Measurements from ENCODE around the gene USP48. TPM values are rescaled to one million over a fixed set of nuclear protein-coding genes. Genes with fewer than 3 reads are reported as not detected.

USP48 gene
- total and polyA plus RNA-seq, 2 of the 4 experiments (the other 2 are of a cell fraction) = 24.7 to 25.0 TPM

- dilution Hi-C loops (cut with HindIII; ENCODE audit: low sequenced_read_pairs, unreplicated experiment) = no loop called here
- in situ Hi-C loops (cut with MboI; ENCODE audit: low sequenced_read_pairs) = no loop called here
These were observed 44.3 kb upstream of the USP48 start for GRCh38 chr1:21827141-21827679.

More at GRCh38 chr1:21827141-21827679, 44.3 kb upstream of the USP48 start:
- intact Hi-C loops (cut with micrococcal nuclease) = no loop called here
- BruUV-seq (replicated peaks) = no TSS peak
- Histone ChIP-seq H4K5ac (ENCODE audit: low read depth, low read length) (no peak overlapping the region), H3K4me2 (ENCODE audit: low read depth, low read length) (no peak overlapping the region), H3K56ac (ENCODE audit: extremely low read depth, insufficient read depth, low read length) (no peak overlapping the region), H2BK15ac (ENCODE audit: low read depth, low read length) (no peak overlapping the region), H3K9me1 (ENCODE audit: insufficient read depth, low read length) (no peaks in the 10 kb centered on the region), H4K20me1 (ENCODE audit: insufficient read depth, low read length) (no peaks in the 10 kb centered on the region), H3K27ac (ENCODE audit: insufficient read depth, low read length) (no peak overlapping the region), H3K18ac (ENCODE audit: low read depth, low read length) (no peak overlapping the region), H3K14ac (replicated peaks; ENCODE audit: low read depth, low read length) (no peak overlapping the region), H2AK5ac (ENCODE audit: low read depth, low read length) (no peak overlapping the region), H2BK20ac (ENCODE audit: low read depth, low read length) (no peak overlapping the region), H4K91ac (ENCODE audit: insufficient read depth, low read depth, low read length) (no peak overlapping the region), H3K79me1 (ENCODE audit: low read depth in 1 of 2, low read length in 2 of 2) (no peaks in the 10 kb centered on the region), H3K36me3 (ENCODE audit: control insufficient read depth, insufficient read depth, low read length) (peaks cover 76% of the 10 kb centered on the region), H2BK120ac (ENCODE audit: low read depth, low read length) (no peak overlapping the region), H3K4ac (ENCODE audit: low read depth, low read length) (no peak overlapping the region), H3K9me3 (ENCODE audit: control insufficient read depth, insufficient read depth, low read length) (no peaks in the 10 kb centered on the region), H3K23ac (ENCODE audit: low read depth, low read length) (no peak overlapping the region), H2AK9ac (replicated peaks; ENCODE audit: low read depth, low read length, poor library complexity) (peak overlapping the region; percentile 69), H3K4me1 (ENCODE audit: control insufficient read depth, insufficient read depth, low read length) (no peaks in the 10 kb centered on the region), H2BK5ac (ENCODE audit: low read depth, low read length, poor library complexity, severe bottlenecking) (no peak overlapping the region), H3K9ac (ENCODE audit: low read depth, low read length) (no peak overlapping the region), H2AFZ (replicated peaks; ENCODE audit: low read length, poor library complexity) (no peak overlapping the region), H3K27me3 (ENCODE audit: control insufficient read depth, insufficient read depth, low read length) (no peaks in the 10 kb centered on the region), H4K8ac (ENCODE audit: low read depth in 2 of 2, low read length in 2 of 2) (no peak overlapping the region), H3K4me3 (ENCODE audit: insufficient read depth, low read depth, low read length) (no peak overlapping the region)
- WGBS, 2 experiments (ENCODE audit: extremely low coverage in 2 of 2, insufficient read length in 1 of 2) = no CpG with 5 or more reads among the region's 5 CpGs
- no peak for TF ChIP-seq ELK1 (IDR thresholded peaks at IDR 0.05; ENCODE audit: borderline replicate concordance, low read depth, low read length)
- TF ChIP-seq, protein P1, sequence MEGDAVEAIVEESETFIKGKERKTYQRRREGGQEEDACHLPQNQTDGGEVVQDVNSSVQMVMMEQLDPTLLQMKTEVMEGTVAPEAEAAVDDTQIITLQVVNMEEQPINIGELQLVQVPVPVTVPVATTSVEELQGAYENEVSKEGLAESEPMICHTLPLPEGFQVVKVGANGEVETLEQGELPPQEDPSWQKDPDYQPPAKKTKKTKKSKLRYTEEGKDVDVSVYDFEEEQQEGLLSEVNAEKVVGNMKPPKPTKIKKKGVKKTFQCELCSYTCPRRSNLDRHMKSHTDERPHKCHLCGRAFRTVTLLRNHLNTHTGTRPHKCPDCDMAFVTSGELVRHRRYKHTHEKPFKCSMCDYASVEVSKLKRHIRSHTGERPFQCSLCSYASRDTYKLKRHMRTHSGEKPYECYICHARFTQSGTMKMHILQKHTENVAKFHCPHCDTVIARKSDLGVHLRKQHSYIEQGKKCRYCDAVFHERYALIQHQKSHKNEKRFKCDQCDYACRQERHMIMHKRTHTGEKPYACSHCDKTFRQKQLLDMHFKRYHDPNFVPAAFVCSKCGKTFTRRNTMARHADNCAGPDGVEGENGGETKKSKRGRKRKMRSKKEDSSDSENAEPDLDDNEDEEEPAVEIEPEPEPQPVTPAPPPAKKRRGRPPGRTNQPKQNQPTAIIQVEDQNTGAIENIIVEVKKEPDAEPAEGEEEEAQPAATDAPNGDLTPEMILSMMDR (conservative IDR thresholded peaks at IDR 0.05; ENCODE audit: low read depth, low read length) = no peak
- no peak for TF ChIP-seq MXI1 (IDR thresholded peaks at IDR 0.05; ENCODE audit: borderline replicate concordance, low read depth, low read length)
- no peak for TF ChIP-seq MAFK (IDR thresholded peaks at IDR 0.05; ENCODE audit: low read depth, low read length)
- TF ChIP-seq RCOR1 (IDR thresholded peaks at IDR 0.05; ENCODE audit: insufficient replicate concordance, low read length) = no peak
- TF ChIP-seq FOS (IDR thresholded peaks at IDR 0.05; ENCODE audit: low read depth, low read length) = no peak
- TF ChIP-seq RAD21 (IDR thresholded peaks at IDR 0.05; ENCODE audit: low read length) = no peak
- TF ChIP-seq POLR2A (IDR thresholded peaks at IDR 0.05; ENCODE audit: low read depth, low read length) = no peak
- no peak for TF ChIP-seq BHLHE40 (IDR thresholded peaks at IDR 0.05; ENCODE audit: low read depth, low read length)
- TF ChIP-seq CEBPB (IDR thresholded peaks at IDR 0.05; ENCODE audit: low read depth, low read length) = no peak
- TF ChIP-seq MAZ (IDR thresholded peaks at IDR 0.05; ENCODE audit: borderline replicate concordance, low read depth, low read length) = no peak
- TF ChIP-seq USF2 (IDR thresholded peaks at IDR 0.05; ENCODE audit: low read depth, low read length) = no peak
- TF ChIP-seq RFX5 (IDR thresholded peaks at IDR 0.05; ENCODE audit: low read depth, low read length) = no peak
- no peak for TF ChIP-seq CHD1 (IDR thresholded peaks at IDR 0.05; ENCODE audit: low read depth, low read length)
- TF ChIP-seq NFE2L2 (IDR thresholded peaks at IDR 0.05; ENCODE audit: low read depth, low read length) = no peak
- TF ChIP-seq SMC3 (IDR thresholded peaks at IDR 0.05; ENCODE audit: low read depth, low read length) = no peak
- DNase-seq (no peak), ATAC-seq (ENCODE audit: low read depth) (no peak)
- CTCF ChIA-PET = interaction anchor here (0.7 kb wide), 1 partner anchor 117 kb away, joined by 3 read pairs; no protein-coding TSS in a partner anchor
- POLR2A ChIA-PET (ENCODE audit: unreplicated experiment) = no interaction called here

Measured in IMR-90 (cell line).